Astrocyte (in vitro differentiated cells and primary cell): ENCODE measurements around the gene SERPINF2. TPM values are rescaled to one million over a fixed set of nuclear protein-coding genes. Genes with fewer than 3 reads are reported as not detected.

Source experiments
- DNase-seq: peaks from one replicate; pipeline ENCODE4 v3.0.0-alpha.2; 2010; ENCODE audit warnings: low read depth
- FAIRE-seq: peaks from 2 replicates; lab custom pipeline; 2011; peaks lifted over from hg19 to GRCh38; lab: Jason Lieb, UNC
- H2AFZ ChIP-seq: 2 replicates; pipeline ENCODE4 v1.6.0; 2012; ENCODE audit warnings: low read depth, low read length, inconsistent platforms
- H3K27ac ChIP-seq: 2 replicates; pipeline ENCODE4 v1.5.1; 2011; ENCODE audit warnings: low read depth, low read length, inconsistent platforms
- H3K27me3 ChIP-seq: 2 replicates; pipeline ENCODE4 v1.6.0; 2011; ENCODE audit warnings: low read length, inconsistent platforms; ENCODE audit not compliant: insufficient read depth
- H3K36me3 ChIP-seq: 2 replicates; pipeline ENCODE4 v1.5.1; 2011; ENCODE audit warnings: low read length, inconsistent platforms; ENCODE audit not compliant: insufficient read depth
- H3K4me1 ChIP-seq: 2 replicates; pipeline ENCODE4 v1.5.1; 2011; ENCODE audit warnings: low read length, inconsistent platforms; ENCODE audit not compliant: insufficient read depth
- H3K4me2 ChIP-seq: 2 replicates; pipeline ENCODE4 v1.6.0; 2012; ENCODE audit warnings: low read length, inconsistent platforms
- H3K4me3 ChIP-seq: 2 replicates; pipeline ENCODE4 v1.5.1; 2011; ENCODE audit warnings: low read depth, mild to moderate bottlenecking, low read length, inconsistent platforms; ENCODE audit not compliant: insufficient read depth
- H3K79me2 ChIP-seq: 2 replicates; pipeline ENCODE4 v1.6.0; 2012; ENCODE audit warnings: mild to moderate bottlenecking, low read length, inconsistent platforms; ENCODE audit not compliant: insufficient read depth
- H3K9ac ChIP-seq: 2 replicates; pipeline ENCODE4 v1.6.0; 2012; ENCODE audit warnings: mild to moderate bottlenecking, low read length, inconsistent platforms
- H3K9me3 ChIP-seq: 2 replicates; pipeline ENCODE4 v1.5.1; 2012; ENCODE audit warnings: low read depth, mild to moderate bottlenecking, low read length, inconsistent platforms; ENCODE audit not compliant: insufficient read depth
- H4K20me1 ChIP-seq: 2 replicates; pipeline ENCODE4 v1.6.0; 2012; ENCODE audit warnings: low read length, inconsistent platforms; ENCODE audit not compliant: insufficient read depth
- H3K27ac Mint-ChIP-seq: one replicate; pipeline ENCODE4 v1.8.0; 2021; ENCODE audit warnings: mild to moderate bottlenecking, mixed read lengths; ENCODE audit not compliant: unreplicated experiment
- H3K27me3 Mint-ChIP-seq: one replicate; pipeline ENCODE4 v1.8.0; 2021; ENCODE audit warnings: low read depth, mixed read lengths; ENCODE audit not compliant: unreplicated experiment
- H3K36me3 Mint-ChIP-seq: one replicate; pipeline ENCODE4 v1.8.0; 2021; ENCODE audit warnings: low read depth, mixed read lengths; ENCODE audit not compliant: unreplicated experiment
- H3K4me1 Mint-ChIP-seq: one replicate; pipeline ENCODE4 v1.8.0; 2021; ENCODE audit warnings: low read depth, mixed read lengths; ENCODE audit not compliant: unreplicated experiment
- H3K4me3 Mint-ChIP-seq: one replicate; pipeline ENCODE4 v1.8.0; 2021; ENCODE audit warnings: mild to moderate bottlenecking, moderate library complexity, mixed read lengths; ENCODE audit not compliant: unreplicated experiment
- H3K9me3 Mint-ChIP-seq: one replicate; pipeline ENCODE4 v1.8.0; 2021; ENCODE audit warnings: mild to moderate bottlenecking, mixed read lengths; ENCODE audit not compliant: unreplicated experiment
- EZH2 ChIP-seq: IDR thresholded peaks from 2 replicates; pipeline ENCODE4 v1.6.1; 2012; ENCODE audit warnings: mild to moderate bottlenecking, low read length, inconsistent platforms; ENCODE audit not compliant: insufficient read depth
- total RNA-seq: library from RNA; stranded (reverse); gene quantifications from 2 replicates; pipeline ENCODE4 v1.2.1, GENCODE V29; 2021
- TF ChIP-seq, protein P1 (sequence below): IDR thresholded peaks from 2 replicates; pipeline ENCODE4 v1.5.1; 2011; ENCODE audit warnings: low read depth, mild to moderate bottlenecking, inconsistent platforms, low read length, moderate library complexity; ENCODE audit not compliant: insufficient read depth

SERPINF2 gene
- total RNA-seq, 1 donor from 2014 or later: 0.11 TPM

DNA sequence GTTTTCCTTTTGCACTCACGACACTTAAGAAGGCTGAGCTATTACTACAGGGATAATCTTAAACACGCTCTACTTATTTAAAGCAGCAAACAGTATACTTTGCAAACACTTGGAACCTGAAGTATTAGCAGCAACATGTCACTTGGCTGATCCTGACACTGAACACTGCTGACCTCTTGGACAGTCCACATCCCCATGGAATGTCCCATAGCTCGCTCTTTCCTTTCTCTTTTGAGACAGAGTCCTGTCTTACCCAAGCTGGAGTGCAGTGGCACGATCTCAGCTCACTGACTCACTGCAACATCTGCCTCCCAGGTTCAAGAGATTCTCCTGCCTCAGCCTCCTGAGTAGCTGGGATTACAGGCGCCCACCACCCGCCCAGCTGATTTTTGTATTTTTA, 60.6 kb downstream of the SERPINF2 start:
- Histone ChIP-seq H3K9me3 (no peaks in the 10 kb centered on the region), H3K9ac (no peak overlapping the region), H2AFZ (no peak overlapping the region), H3K36me3 (peaks cover 6% of the 10 kb centered on the region), H4K20me1 (no peaks in the 10 kb centered on the region), H3K27ac (no peak overlapping the region), H3K4me3 (no peak overlapping the region), H3K4me1 (no peaks in the 10 kb centered on the region), H3K79me2 (no peaks in the 10 kb centered on the region), H3K4me2 (no peak overlapping the region), H3K27me3 (no peaks in the 10 kb centered on the region)
- H3K9me3 Mint-ChIP-seq: no peaks in the 10 kb centered on the region
- FAIRE-seq (no peak), DNase-seq (no peak)
- no peak overlapping the region for H3K27ac Mint-ChIP-seq
- peaks cover 9% of the 10 kb centered on the region for H3K36me3 Mint-ChIP-seq
- no peak for TF ChIP-seq EZH2
- TF ChIP-seq, protein P1, sequence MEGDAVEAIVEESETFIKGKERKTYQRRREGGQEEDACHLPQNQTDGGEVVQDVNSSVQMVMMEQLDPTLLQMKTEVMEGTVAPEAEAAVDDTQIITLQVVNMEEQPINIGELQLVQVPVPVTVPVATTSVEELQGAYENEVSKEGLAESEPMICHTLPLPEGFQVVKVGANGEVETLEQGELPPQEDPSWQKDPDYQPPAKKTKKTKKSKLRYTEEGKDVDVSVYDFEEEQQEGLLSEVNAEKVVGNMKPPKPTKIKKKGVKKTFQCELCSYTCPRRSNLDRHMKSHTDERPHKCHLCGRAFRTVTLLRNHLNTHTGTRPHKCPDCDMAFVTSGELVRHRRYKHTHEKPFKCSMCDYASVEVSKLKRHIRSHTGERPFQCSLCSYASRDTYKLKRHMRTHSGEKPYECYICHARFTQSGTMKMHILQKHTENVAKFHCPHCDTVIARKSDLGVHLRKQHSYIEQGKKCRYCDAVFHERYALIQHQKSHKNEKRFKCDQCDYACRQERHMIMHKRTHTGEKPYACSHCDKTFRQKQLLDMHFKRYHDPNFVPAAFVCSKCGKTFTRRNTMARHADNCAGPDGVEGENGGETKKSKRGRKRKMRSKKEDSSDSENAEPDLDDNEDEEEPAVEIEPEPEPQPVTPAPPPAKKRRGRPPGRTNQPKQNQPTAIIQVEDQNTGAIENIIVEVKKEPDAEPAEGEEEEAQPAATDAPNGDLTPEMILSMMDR: no peak
- H3K4me1 Mint-ChIP-seq: no peaks in the 10 kb centered on the region
- no peak overlapping the region for H3K4me3 Mint-ChIP-seq
- H3K27me3 Mint-ChIP-seq: no peaks in the 10 kb centered on the region

Other genes starting within 250 kb of the SERPINF2 start
- 26.4 and 26.7 TPM in 2 replicates for gene INPP5K, start 226.3 kb upstream of the SERPINF2 start, total RNA-seq
- gene PITPNA, start 180.1 kb upstream of the SERPINF2 start, total RNA-seq: 69.1 and 79.3 TPM in 2 replicates
- 17.9 and 18.0 TPM in 2 replicates for gene SLC43A2, start 114.0 kb upstream of the SERPINF2 start, total RNA-seq
- gene SCARF1, start 97.1 kb upstream of the SERPINF2 start, total RNA-seq: 2.9 and 3.9 TPM in 2 replicates
- 7.5 and 7.8 TPM in 2 replicates for gene RILP, start 93.0 kb upstream of the SERPINF2 start, total RNA-seq
- 202 TPM in 2 replicates for gene PRPF8, start 58.0 kb upstream of the SERPINF2 start, total RNA-seq
- 5.9 and 6.0 TPM in 2 replicates for gene TLCD2, start 32.5 kb upstream of the SERPINF2 start, total RNA-seq
- 12.3 and 13.9 TPM in 2 replicates for gene WDR81, start 18.2 kb upstream of the SERPINF2 start, total RNA-seq
- 26.6 and 43.8 TPM in 2 replicates for gene SERPINF1, start 19.2 kb downstream of the SERPINF2 start, total RNA-seq
- gene SMYD4, start 87.0 kb downstream of the SERPINF2 start, total RNA-seq: 8.6 and 10.7 TPM in 2 replicates
- gene RPA1, start 87.1 kb downstream of the SERPINF2 start, total RNA-seq: 62.6 and 68.8 TPM in 2 replicates